CD4-positive, alpha-beta T cell (primary cell): ENCODE measurements around the gene PTPRE. TPM values are rescaled to one million over a fixed set of nuclear protein-coding genes. Genes with fewer than 3 reads are reported as not detected.

Experiments used
- ATAC-seq: fragments of 200-7000 bp; cut with Tn5 transposase; one replicate; pipeline ENCODE4 v1.10.0; 2022; ENCODE audit warnings: mild to moderate bottlenecking; ENCODE audit not compliant: poor library complexity
- CTCF ChIA-PET: fragments of 350-600 bp; sonication (Branson Sonifier 250); formaldehyde crosslinking; loops from one replicate; lab custom pipeline; 2021; ENCODE audit warnings: antibody characterized with exemption, inconsistent platforms; lab: Charles Lee
- POLR2A ChIA-PET: fragments of 350-600 bp; sonication (Branson Sonifier 250); formaldehyde crosslinking; loops from one replicate; lab custom pipeline; 2021; ENCODE audit warnings: antibody characterized with exemption, inconsistent platforms; lab: Charles Lee
- DNase-seq, 14 experiments: peaks; one replicate each; pipeline ENCODE4 v3.0.0-alpha.2; 2013 to 2020; ENCODE audit warnings: mixed read lengths in 2 of 14
- H3K27ac ChIP-seq, 2 donors: one replicate each; pipeline versions ENCODE4 v1.5.1 to v1.7.0; 2013; ENCODE audit warnings: low read length in 2 of 2, low read depth in 1 of 2, mild to moderate bottlenecking in 1 of 2
- H3K27me3 ChIP-seq, 2 experiments: 1 replicate in 1 of 2; 2 replicates in 1 of 2; pipeline versions ENCODE4 v1.6.1 to v1.7.0; 2013; ENCODE audit warnings: low read length in 2 of 2, control low read depth in 1 of 2, mild to moderate bottlenecking in 1 of 2, moderate library complexity in 1 of 2; ENCODE audit not compliant: insufficient read depth in 2 of 2, control insufficient read depth in 1 of 2
- H3K36me3 ChIP-seq: one replicate; pipeline ENCODE4 v1.6.1; 2013; ENCODE audit warnings: low read length, control low read depth; ENCODE audit not compliant: insufficient read depth
- H3K4me1 ChIP-seq: one replicate; pipeline ENCODE4 v1.6.1; 2013; ENCODE audit warnings: low read length, control low read depth; ENCODE audit not compliant: insufficient read depth
- H3K4me3 ChIP-seq: one replicate; pipeline ENCODE4 v1.5.1; 2013; ENCODE audit warnings: mild to moderate bottlenecking, low read length, moderate library complexity
- H3K9me3 ChIP-seq, 2 experiments: 1 replicate in 1 of 2; 2 replicates in 1 of 2; pipeline versions ENCODE4 v1.6.1 to v1.7.0; 2013; ENCODE audit warnings: low read length in 2 of 2, mild to moderate bottlenecking in 2 of 2, control low read depth in 1 of 2, moderate library complexity in 1 of 2; ENCODE audit not compliant: control insufficient read depth in 1 of 2, insufficient read depth in 1 of 2
- H3K27ac Mint-ChIP-seq: one replicate; pipeline ENCODE4 v1.8.0; 2020; ENCODE audit warnings: mixed read lengths
- H3K27me3 Mint-ChIP-seq: one replicate; pipeline ENCODE4 v1.8.0; 2021; ENCODE audit warnings: mixed read lengths
- H3K36me3 Mint-ChIP-seq: one replicate; pipeline ENCODE4 v1.8.0; 2021; ENCODE audit warnings: low read depth, mixed read lengths
- H3K4me1 Mint-ChIP-seq: one replicate; pipeline ENCODE4 v1.8.0; 2021; ENCODE audit warnings: low read depth, mixed read lengths
- H3K4me3 Mint-ChIP-seq: one replicate; pipeline ENCODE4 v1.8.0; 2020; ENCODE audit warnings: mild to moderate bottlenecking, mixed read lengths
- H3K9me3 Mint-ChIP-seq: one replicate; pipeline ENCODE4 v1.8.0; 2020; ENCODE audit warnings: mixed read lengths
- intact Hi-C, 2 experiments: fragments of 100-400 bp; cut with DNase I in 1 of 2; cut with micrococcal nuclease in 1 of 2; formaldehyde crosslinking; loops; one replicate each; pipeline versions ENCODE4 v1.15.1 to v1.9.0; 2023 to 2025; cut with DNase I, micrococcal nuclease
- total RNA-seq, 174 experiments: library from RNA in 2 of 174; stranded (reverse) in 2 of 174; gene quantifications; one replicate each; pipeline ENCODE4 v1.2.3 and lab custom pipeline; 2021 to 2026
- TF ChIP-seq, protein P1 (sequence below): fragments of 200-600 bp; IDR thresholded peaks from one replicate; pipeline ENCODE4 v1.8.0; 2022; ENCODE audit warnings: antibody characterized with exemption, mild to moderate bottlenecking

Gene PTPRE
- total RNA-seq, 2 experiments from 2014 or later: 47.6 to 55.1 TPM

DNA sequence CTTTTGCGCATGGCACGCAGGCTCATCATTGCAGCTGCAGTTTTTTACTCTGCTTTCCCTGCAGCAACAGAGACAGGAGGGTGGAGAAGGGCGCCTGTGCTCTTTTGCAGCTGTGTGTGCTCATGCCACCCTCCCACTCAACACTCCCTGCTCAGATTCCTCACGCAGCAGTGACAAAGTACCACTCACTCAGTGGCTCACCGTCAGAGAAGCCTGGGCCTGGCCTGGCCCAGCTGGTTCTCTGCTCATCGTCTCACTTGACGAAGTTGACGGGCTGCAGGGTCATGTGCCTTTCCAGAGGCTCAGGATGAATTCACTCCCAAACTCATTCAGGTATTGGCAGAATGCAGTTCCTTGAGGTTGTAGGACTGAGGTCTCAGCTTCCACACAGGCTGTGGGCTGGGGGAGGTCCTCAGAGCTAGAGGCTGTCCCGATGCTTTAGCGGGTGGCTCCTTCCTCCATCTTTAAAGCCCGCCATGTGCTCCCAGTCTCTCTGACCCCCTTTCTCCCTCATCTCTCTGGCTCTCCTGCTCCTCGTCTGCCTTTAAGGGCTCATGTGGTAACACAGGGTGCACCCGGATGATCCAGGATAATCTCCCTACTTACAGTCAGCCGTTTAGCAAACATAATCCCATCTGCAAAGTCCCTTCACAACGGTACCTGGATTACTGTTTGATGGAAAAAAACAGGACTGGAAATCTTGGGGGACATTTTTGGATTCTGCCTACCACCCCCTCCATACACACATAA is 25.8 kb downstream of the PTPRE start:
- peaks cover 0 to 6% of the 10 kb centered on the region in 2 experiments for H3K9me3 ChIP-seq
- POLR2A ChIA-PET: no interaction called here
- H3K27ac Mint-ChIP-seq: no peak overlapping the region

DNA sequence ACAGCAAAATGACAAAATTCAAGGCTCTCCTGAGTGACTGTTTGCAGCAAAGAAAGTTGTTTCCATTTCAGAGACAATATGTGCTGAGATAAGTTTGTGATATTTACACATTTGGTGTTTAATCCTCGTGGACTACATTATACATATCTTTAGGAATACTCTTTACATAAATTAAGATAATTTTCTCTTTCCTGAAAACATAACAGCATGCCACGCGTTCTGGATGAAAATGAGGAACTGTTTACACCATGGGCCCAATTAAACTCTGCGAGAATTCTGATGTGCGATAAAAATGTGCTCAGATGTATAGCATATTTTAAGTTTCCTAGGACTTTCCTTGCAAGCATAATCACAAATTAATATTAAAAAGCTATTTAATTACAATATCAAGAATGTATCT is 26.4 kb downstream of the PTPRE start:
- POLR2A ChIA-PET: no interaction called here
- no peak overlapping the region for H3K4me3 ChIP-seq
- peaks cover 14% of the 10 kb centered on the region for H3K27me3 Mint-ChIP-seq
- H3K27me3 ChIP-seq: no peaks in the 10 kb centered on the region
- no peaks in the 10 kb centered on the region for H3K9me3 Mint-ChIP-seq
- intact Hi-C loops: no loop called here
- DNase-seq (no peak), ATAC-seq (no peak)
- TF ChIP-seq, protein P1, sequence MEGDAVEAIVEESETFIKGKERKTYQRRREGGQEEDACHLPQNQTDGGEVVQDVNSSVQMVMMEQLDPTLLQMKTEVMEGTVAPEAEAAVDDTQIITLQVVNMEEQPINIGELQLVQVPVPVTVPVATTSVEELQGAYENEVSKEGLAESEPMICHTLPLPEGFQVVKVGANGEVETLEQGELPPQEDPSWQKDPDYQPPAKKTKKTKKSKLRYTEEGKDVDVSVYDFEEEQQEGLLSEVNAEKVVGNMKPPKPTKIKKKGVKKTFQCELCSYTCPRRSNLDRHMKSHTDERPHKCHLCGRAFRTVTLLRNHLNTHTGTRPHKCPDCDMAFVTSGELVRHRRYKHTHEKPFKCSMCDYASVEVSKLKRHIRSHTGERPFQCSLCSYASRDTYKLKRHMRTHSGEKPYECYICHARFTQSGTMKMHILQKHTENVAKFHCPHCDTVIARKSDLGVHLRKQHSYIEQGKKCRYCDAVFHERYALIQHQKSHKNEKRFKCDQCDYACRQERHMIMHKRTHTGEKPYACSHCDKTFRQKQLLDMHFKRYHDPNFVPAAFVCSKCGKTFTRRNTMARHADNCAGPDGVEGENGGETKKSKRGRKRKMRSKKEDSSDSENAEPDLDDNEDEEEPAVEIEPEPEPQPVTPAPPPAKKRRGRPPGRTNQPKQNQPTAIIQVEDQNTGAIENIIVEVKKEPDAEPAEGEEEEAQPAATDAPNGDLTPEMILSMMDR: no peak
- H3K36me3 ChIP-seq: no peaks in the 10 kb centered on the region
- no peaks in the 10 kb centered on the region for H3K36me3 Mint-ChIP-seq
- H3K27ac ChIP-seq: no peak overlapping the region
- no peak overlapping the region for H3K27ac Mint-ChIP-seq
- H3K4me3 Mint-ChIP-seq: no peak overlapping the region
- CTCF ChIA-PET: interaction anchor here (0.6 kb wide), 1 partner anchor 153 kb away, joined by 4 read pairs; no protein-coding TSS in a partner anchor
- peaks cover 0 to 6% of the 10 kb centered on the region in 2 experiments for H3K9me3 ChIP-seq
- no peaks in the 10 kb centered on the region for H3K4me1 Mint-ChIP-seq
- no peaks in the 10 kb centered on the region for H3K4me1 ChIP-seq

More for the DNA sequence above, 25.8 kb downstream of the PTPRE start:
- Histone ChIP-seq H3K4me1 (no peaks in the 10 kb centered on the region), H3K27ac (no peak overlapping the region), H3K27me3 (no peaks in the 10 kb centered on the region), H3K36me3 (no peaks in the 10 kb centered on the region), H3K4me3 (no peak overlapping the region)
- intact Hi-C loops: no loop called here
- H3K27me3 Mint-ChIP-seq: peaks cover 9% of the 10 kb centered on the region
- TF ChIP-seq, protein P1: no peak
- ATAC-seq: no peak
- H3K4me1 Mint-ChIP-seq: no peaks in the 10 kb centered on the region
- H3K36me3 Mint-ChIP-seq: no peaks in the 10 kb centered on the region
- no peak overlapping the region for H3K4me3 Mint-ChIP-seq
- DNase-seq: no peak
- no peaks in the 10 kb centered on the region for H3K9me3 Mint-ChIP-seq
- CTCF ChIA-PET: no interaction called here

DNA sequence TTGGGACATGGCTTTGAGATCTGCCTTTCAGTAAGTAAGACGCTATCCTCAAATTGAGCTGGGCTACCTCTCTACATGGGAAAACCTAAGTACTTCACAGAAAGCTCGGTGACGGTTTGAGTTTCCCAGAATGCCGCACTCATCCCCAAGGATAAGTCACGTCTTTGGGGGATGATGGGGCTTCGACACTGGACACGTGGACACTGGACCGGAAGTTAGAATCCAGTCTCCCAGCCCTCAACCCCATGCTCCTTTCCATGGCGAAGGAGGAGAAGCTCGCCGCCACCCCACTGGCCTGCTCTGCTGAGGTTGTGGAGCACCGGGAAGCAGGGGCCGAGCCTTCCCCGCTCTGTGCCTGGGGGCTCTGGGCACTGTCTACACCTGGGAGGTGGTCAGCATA is 27.5 kb downstream of the PTPRE start:
- H3K4me1 ChIP-seq: no peaks in the 10 kb centered on the region
- DNase-seq: no peak
- no peak overlapping the region for H3K27ac Mint-ChIP-seq
- no peak overlapping the region for H3K4me3 Mint-ChIP-seq
- no peaks in the 10 kb centered on the region for H3K4me1 Mint-ChIP-seq
- H3K36me3 Mint-ChIP-seq: no peaks in the 10 kb centered on the region
- POLR2A ChIA-PET: no interaction called here
- no peaks in the 10 kb centered on the region for H3K9me3 Mint-ChIP-seq
- H3K27me3 Mint-ChIP-seq: peaks cover 14% of the 10 kb centered on the region
- no peaks in the 10 kb centered on the region for H3K36me3 ChIP-seq
- CTCF ChIA-PET: no interaction called here
- ATAC-seq: no peak
- H3K27ac ChIP-seq: no peak overlapping the region
- no peak overlapping the region for H3K4me3 ChIP-seq
- TF ChIP-seq, protein P1: no peak
- H3K9me3 ChIP-seq: peaks cover 0 to 6% of the 10 kb centered on the region in 2 experiments
- intact Hi-C loops: no loop called here
- H3K27me3 ChIP-seq: no peaks in the 10 kb centered on the region
